Measurements from ENCODE around the gene ATP2A3.
A peak's percentile ranks its signal among the peaks of the same experiment; 100 is the strongest.

The ATP2A3 gene

GRCh38 chr17:3970668-3971067 is 6.4 kb upstream of the ATP2A3 start:
- DNase-seq, result no peak

GRCh38 chr17:3969963-3970362 is 5.7 kb upstream of the ATP2A3 start:
- no peak for DNase-seq

- no peak for DNase-seq
Observed at GRCh38 chr17:3968886-3969524, 4.8 kb upstream of the ATP2A3 start.

GRCh38 chr17:3968015-3968414 is 3.8 kb upstream of the ATP2A3 start:
- no peak for DNase-seq

- DNase-seq, result no peak
Observed at GRCh38 chr17:3966720-3967363, 2.6 kb upstream of the ATP2A3 start.

GRCh38 chr17:3965118-3965800 is 1.0 kb upstream of the ATP2A3 start:
- peak; percentile 90 for DNase-seq

GRCh38 chr17:3963237-3964201 is 718 bp downstream of the ATP2A3 start:
- DNase-seq, result peak; percentile 69

GRCh38 chr17:3962965-3963236 is 1.3 kb downstream of the ATP2A3 start:
- no peak for DNase-seq

- no peak for DNase-seq
Observed at GRCh38 chr17:3962217-3962964, 1.8 kb downstream of the ATP2A3 start.

- peak; percentile 72 for DNase-seq
Observed at GRCh38 chr17:3961564-3962047, 2.6 kb downstream of the ATP2A3 start.

- no peak for DNase-seq
Observed at GRCh38 chr17:3960764-3961163, 3.5 kb downstream of the ATP2A3 start.

- DNase-seq, result peak; percentile 59
Observed at GRCh38 chr17:3959921-3960601, 4.2 kb downstream of the ATP2A3 start.

- DNase-seq, result peak; percentile 100
Observed at GRCh38 chr17:3959295-3959899, 4.8 kb downstream of the ATP2A3 start.

GRCh38 chr17:3957735-3958599 is 6.3 kb downstream of the ATP2A3 start:
- peak; percentile 27 for DNase-seq

- DNase-seq, result peak; percentile 94
Observed at GRCh38 chr17:3956983-3957382, 7.3 kb downstream of the ATP2A3 start.

GRCh38 chr17:3956327-3956957 is 7.8 kb downstream of the ATP2A3 start:
- DNase-seq, result no peak

- DNase-seq, result no peak
Observed at GRCh38 chr17:3955673-3955988, 8.6 kb downstream of the ATP2A3 start.

GRCh38 chr17:3954976-3955672 is 9.1 kb downstream of the ATP2A3 start:
- no peak for DNase-seq

GRCh38 chr17:3954086-3954485 is 10.2 kb downstream of the ATP2A3 start:
- DNase-seq, result no peak

Data from NCI-H146 (cell line).